OCI-LY7 (cell line): ENCODE data around the gene ACTR2.

ENCODE experiments used
- CTCF ChIP-seq: fragments of 200-600 bp; sonication (generic); conservative IDR thresholded peaks from 2 replicates; pipeline ENCODE4 v1.5.1; 2014; ENCODE audit warnings: mild to moderate bottlenecking, antibody characterized with exemption, low read length, moderate library complexity, mixed read lengths
- EZH2phosphoT487 ChIP-seq: fragments of 200-600 bp; sonication (generic); IDR thresholded peaks from 2 replicates; pipeline ENCODE4 v1.6.1; 2018; ENCODE audit warnings: low read depth, borderline replicate concordance, mild to moderate bottlenecking, mixed run types, antibody characterized with exemption, low read length, moderate library complexity, mixed read lengths

- TF ChIP-seq CTCF (0 out of 2 replicates have a peak, but pooled peaks have one; percentile 31), EZH2phosphoT487 (no peak)
These were observed 73.4 kb downstream of the ACTR2 start for GRCh38 chr2:65300761-65301711.
